Epithelial cell of proximal tubule (primary cell): ENCODE data around the gene MBP. TPM values are rescaled to one million over a fixed set of nuclear protein-coding genes. Genes with fewer than 3 reads are reported as not detected.

Experiments used
- DNase-seq: peaks from one replicate; pipeline ENCODE4 v3.0.0-alpha.2; 2011; ENCODE audit warnings: low read depth
- H3K4me3 ChIP-seq: 2 replicates; pipeline ENCODE4 v1.5.1; 2011; ENCODE audit warnings: low read depth, mild to moderate bottlenecking, low read length
- CTCF ChIP-seq: conservative IDR thresholded peaks from 2 replicates; pipeline ENCODE4 v1.5.1; 2012; ENCODE audit warnings: low read depth, mild to moderate bottlenecking, low read length
- total RNA-seq: library from RNA; depleted of rRNA; stranded (reverse); fragments of >200 nt; gene quantifications from 2 replicates; pipeline ENCODE4 v1.2.3, GENCODE V29; 2015

The MBP gene
- total RNA-seq, 1 donor from 2014 or later = 19.1 TPM

DNA sequence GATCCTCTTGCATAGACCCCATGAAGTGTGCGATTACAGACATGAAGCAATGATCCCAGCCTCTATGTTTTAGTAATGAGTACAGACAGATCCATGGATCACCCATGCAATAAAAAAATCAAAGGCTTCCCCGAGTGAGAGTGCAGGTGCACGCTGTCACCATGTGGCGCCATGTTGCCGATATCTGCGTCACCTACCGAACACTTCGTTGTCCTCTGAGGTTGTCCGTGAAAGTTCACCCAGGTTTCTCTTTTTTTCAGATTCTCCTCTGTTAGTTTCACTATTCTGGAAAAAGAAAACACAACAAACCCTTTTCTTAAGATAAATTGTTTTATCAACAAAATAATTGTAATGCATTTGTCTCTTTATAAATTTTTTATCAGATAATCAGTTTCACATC lies 66.5 kb downstream of the MBP start:
- no peak for DNase-seq
- H3K4me3 ChIP-seq = no peak overlapping the region
- no peak for TF ChIP-seq CTCF

DNA sequence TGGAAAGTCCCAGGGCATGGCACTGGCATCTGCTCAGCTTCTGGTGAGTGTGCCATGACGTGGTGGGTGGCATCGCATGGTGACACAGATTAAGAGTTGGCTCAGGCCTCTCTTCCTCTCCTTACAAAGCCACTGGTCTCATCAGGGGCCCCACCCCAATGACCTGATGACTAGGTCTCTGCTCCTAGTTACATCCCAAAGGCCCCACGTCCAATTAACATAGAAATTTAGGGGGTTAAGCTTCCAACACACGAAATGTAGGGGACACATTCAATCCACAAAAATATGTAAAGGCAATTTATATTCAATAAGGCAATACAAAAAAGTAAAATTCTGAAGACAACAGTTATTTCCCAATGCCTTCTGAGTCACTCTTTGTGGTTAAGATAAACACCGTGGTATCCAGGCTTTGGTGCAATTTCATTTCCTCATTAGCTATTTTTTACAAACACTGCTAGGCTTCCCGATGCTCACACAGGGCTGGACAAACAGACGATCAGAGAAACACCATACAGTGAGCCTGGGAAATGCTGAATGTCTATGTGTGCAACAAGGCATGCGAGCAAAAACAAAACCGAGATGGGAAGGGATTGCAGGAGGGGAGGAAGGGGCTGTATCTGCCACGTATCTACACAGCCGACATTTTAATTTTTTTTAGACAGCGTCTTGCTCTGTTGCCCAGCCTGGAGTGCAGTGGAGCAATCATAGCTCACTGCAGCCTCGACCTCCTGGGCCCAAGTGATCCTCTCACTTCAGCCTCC lies 67.2 kb downstream of the MBP start:
- no peak overlapping the region for H3K4me3 ChIP-seq
- no peak for TF ChIP-seq CTCF
- peak; percentile 89 for DNase-seq

GRCh38 chr18:77063260-77063659 lies 69.3 kb downstream of the MBP start:
- no peak for TF ChIP-seq CTCF
- no peak overlapping the region for H3K4me3 ChIP-seq
- no peak for DNase-seq

DNA sequence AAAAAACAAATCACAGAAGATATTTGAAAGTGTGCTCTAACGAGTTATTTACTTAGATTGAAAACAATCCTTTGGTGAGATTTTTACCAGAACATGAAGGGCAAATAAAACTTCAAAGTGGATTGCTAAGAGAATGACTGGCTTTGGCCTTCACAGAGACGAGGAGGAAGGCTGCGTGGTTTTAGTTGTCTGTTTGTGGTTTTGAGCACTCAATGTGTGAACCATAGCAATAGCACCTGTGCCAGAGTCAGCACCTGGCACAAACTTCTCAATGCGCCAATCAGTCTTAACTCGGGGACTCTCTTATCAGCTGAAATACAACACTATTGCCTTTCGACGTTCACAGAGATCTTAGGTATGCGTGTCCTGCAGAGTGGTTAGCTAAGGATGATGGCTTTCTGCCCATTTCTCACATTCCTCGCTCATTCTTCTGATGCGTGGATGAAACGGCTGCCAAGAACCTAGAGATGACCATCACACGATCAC lies 70.0 kb downstream of the MBP start:
- DNase-seq = no peak
- no peak overlapping the region for H3K4me3 ChIP-seq
- no peak for TF ChIP-seq CTCF

DNA sequence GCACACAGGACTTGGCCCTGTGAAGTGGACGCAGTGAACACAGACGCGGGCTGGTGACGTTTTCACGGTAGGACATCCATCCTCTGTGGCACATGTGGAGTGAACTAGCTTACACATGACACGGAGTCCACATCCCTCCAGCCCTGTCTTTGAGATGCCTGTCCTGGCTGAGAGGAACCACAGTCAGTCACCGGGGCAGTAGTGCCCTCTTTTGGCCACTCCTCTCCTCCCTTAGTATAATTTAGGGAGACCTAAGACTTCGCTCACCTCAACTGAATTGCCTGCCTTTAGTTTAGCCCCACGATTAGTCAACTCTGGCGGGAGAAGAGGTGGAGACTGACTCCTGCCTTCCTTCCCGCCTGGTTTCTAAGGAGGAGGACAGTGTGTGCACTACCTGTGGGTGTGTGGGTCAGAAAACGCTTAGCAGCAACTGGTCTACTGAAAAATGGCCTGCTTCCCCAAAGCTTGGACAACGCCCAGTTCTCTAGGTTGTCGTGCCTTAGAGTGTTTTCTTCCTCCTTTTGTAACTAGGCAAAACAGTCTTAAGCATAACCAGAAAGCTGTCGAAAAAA lies 70.6 kb downstream of the MBP start:
- no peak for TF ChIP-seq CTCF
- DNase-seq = no peak
- no peak overlapping the region for H3K4me3 ChIP-seq

GRCh38 chr18:77061281-77061945 lies 71.2 kb downstream of the MBP start:
- no peak for TF ChIP-seq CTCF
- DNase-seq = no peak
- H3K4me3 ChIP-seq = no peak overlapping the region
